HG02870 (cell line): ENCODE data around the gene IL1RAPL2.

ENCODE experiments used
- ATAC-seq: cut with Tn5 transposase; IDR thresholded peaks from one replicate; pipeline ENCODE4 v1.9.1; 2021; ENCODE audit warnings: mild to moderate bottlenecking, moderate library complexity; ENCODE audit not compliant: unreplicated experiment

The IL1RAPL2 gene

GRCh38 chrX:105349476-105349875 lies 783.5 kb downstream of the IL1RAPL2 start:
- no peak for ATAC-seq

GRCh38 chrX:105375816-105376215 lies 809.8 kb downstream of the IL1RAPL2 start:
- no peak for ATAC-seq

GRCh38 chrX:105424729-105425128 lies 858.7 kb downstream of the IL1RAPL2 start:
- no peak for ATAC-seq

- no peak for ATAC-seq
Measured at GRCh38 chrX:105451401-105451800, 885.4 kb downstream of the IL1RAPL2 start.

- no peak for ATAC-seq
Measured at GRCh38 chrX:105458846-105459245, 892.8 kb downstream of the IL1RAPL2 start.

GRCh38 chrX:105460376-105460775 lies 894.4 kb downstream of the IL1RAPL2 start:
- no peak for ATAC-seq

- ATAC-seq = no peak
Measured at GRCh38 chrX:105461016-105461415, 895.0 kb downstream of the IL1RAPL2 start.

GRCh38 chrX:105462186-105462585 lies 896.2 kb downstream of the IL1RAPL2 start:
- no peak for ATAC-seq

- no peak for ATAC-seq
Measured at GRCh38 chrX:105463473-105463872, 897.5 kb downstream of the IL1RAPL2 start.

GRCh38 chrX:105464618-105465017 lies 898.6 kb downstream of the IL1RAPL2 start:
- ATAC-seq = no peak

GRCh38 chrX:105468741-105469140 lies 902.7 kb downstream of the IL1RAPL2 start:
- ATAC-seq = no peak

- ATAC-seq = no peak
Measured at GRCh38 chrX:105471597-105471996, 905.6 kb downstream of the IL1RAPL2 start.

- ATAC-seq = no peak
Measured at GRCh38 chrX:105475801-105476200, 909.8 kb downstream of the IL1RAPL2 start.

- no peak for ATAC-seq
Measured at GRCh38 chrX:105477351-105477750, 911.4 kb downstream of the IL1RAPL2 start.

- ATAC-seq = no peak
Measured at GRCh38 chrX:105480646-105481310, 914.8 kb downstream of the IL1RAPL2 start.

GRCh38 chrX:105483011-105483410 lies 917.0 kb downstream of the IL1RAPL2 start:
- no peak for ATAC-seq

- ATAC-seq = no peak
Measured at GRCh38 chrX:105488716-105489115, 922.7 kb downstream of the IL1RAPL2 start.

- ATAC-seq = no peak
Measured at GRCh38 chrX:105495376-105495775, 929.4 kb downstream of the IL1RAPL2 start.

GRCh38 chrX:105502336-105502735 lies 936.3 kb downstream of the IL1RAPL2 start:
- no peak for ATAC-seq

GRCh38 chrX:105515561-105515960 lies 949.6 kb downstream of the IL1RAPL2 start:
- no peak for ATAC-seq

GRCh38 chrX:105526431-105526830 lies 960.4 kb downstream of the IL1RAPL2 start:
- ATAC-seq = no peak

- ATAC-seq = no peak
Measured at GRCh38 chrX:105527759-105528158, 961.8 kb downstream of the IL1RAPL2 start.

- no peak for ATAC-seq
Measured at GRCh38 chrX:105533951-105534350, 968.0 kb downstream of the IL1RAPL2 start.
